GM10266 (cell line): ENCODE measurements around the gene TCF12.

Experiments used
- DNase-seq: peaks from one replicate; pipeline ENCODE4 v3.0.0; 2012; ENCODE audit errors: extremely low spot score
- CTCF ChIP-seq: IDR thresholded peaks from 2 replicates; pipeline ENCODE4 v1.5.1; 2012; ENCODE audit warnings: mild to moderate bottlenecking, low read depth; ENCODE audit not compliant: control insufficient read depth, insufficient read depth; ENCODE audit errors: missing control alignments

TCF12 gene

GRCh38 chr15:56957812-56958406, 39.5 kb downstream of the TCF12 start:
- no peak for TF ChIP-seq CTCF
- no peak for DNase-seq

- no peak for DNase-seq
- TF ChIP-seq CTCF: no peak
Measured at GRCh38 chr15:56959318-56959648, 40.8 kb downstream of the TCF12 start.

GRCh38 chr15:56960116-56960515, 41.7 kb downstream of the TCF12 start:
- DNase-seq: no peak
- TF ChIP-seq CTCF: no peak

GRCh38 chr15:56963126-56963525, 44.7 kb downstream of the TCF12 start:
- no peak for TF ChIP-seq CTCF
- no peak for DNase-seq

- no peak for TF ChIP-seq CTCF
- DNase-seq: no peak
Measured at GRCh38 chr15:56963710-56964109, 45.3 kb downstream of the TCF12 start.

GRCh38 chr15:56964182-56964581, 45.7 kb downstream of the TCF12 start:
- no peak for DNase-seq

GRCh38 chr15:56965231-56966013, 47.0 kb downstream of the TCF12 start:
- no peak for DNase-seq
- no peak for TF ChIP-seq CTCF

More at GRCh38 chr15:56964182-56964581, 45.7 kb downstream of the TCF12 start:
- no peak for TF ChIP-seq CTCF
